Astrocyte (in vitro differentiated cells and primary cell): ENCODE data around the gene CEBPZOS.

Experiments
- EZH2 ChIP-seq: IDR thresholded peaks from 2 replicates; pipeline ENCODE4 v1.6.1; 2012; ENCODE audit warnings: mild to moderate bottlenecking, low read length, inconsistent platforms; ENCODE audit not compliant: insufficient read depth
- TF ChIP-seq, protein P1 (sequence below): IDR thresholded peaks from 2 replicates; pipeline ENCODE4 v1.5.1; 2011; ENCODE audit warnings: low read depth, mild to moderate bottlenecking, inconsistent platforms, low read length, moderate library complexity; ENCODE audit not compliant: insufficient read depth

DNA sequence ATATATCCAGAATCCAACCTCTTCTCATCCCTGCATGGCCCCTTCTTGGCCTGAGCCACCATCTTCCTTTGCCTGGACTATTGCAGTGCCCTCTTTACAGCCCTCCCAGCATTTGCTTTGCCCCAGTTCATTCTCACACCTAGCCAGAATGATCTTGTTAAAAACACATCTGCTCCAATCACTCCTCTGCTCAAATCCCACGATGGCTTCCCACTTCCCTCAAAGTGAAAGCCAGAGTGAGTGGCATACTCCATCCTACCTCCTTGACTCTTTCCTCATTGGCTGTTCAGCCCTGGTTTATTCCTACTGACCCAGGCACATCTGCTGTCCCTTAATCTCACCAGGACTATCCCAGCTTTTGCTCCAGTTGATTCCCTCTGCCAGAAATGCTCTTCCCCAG is 22.6 kb upstream of the CEBPZOS start:
- TF ChIP-seq, protein P1, sequence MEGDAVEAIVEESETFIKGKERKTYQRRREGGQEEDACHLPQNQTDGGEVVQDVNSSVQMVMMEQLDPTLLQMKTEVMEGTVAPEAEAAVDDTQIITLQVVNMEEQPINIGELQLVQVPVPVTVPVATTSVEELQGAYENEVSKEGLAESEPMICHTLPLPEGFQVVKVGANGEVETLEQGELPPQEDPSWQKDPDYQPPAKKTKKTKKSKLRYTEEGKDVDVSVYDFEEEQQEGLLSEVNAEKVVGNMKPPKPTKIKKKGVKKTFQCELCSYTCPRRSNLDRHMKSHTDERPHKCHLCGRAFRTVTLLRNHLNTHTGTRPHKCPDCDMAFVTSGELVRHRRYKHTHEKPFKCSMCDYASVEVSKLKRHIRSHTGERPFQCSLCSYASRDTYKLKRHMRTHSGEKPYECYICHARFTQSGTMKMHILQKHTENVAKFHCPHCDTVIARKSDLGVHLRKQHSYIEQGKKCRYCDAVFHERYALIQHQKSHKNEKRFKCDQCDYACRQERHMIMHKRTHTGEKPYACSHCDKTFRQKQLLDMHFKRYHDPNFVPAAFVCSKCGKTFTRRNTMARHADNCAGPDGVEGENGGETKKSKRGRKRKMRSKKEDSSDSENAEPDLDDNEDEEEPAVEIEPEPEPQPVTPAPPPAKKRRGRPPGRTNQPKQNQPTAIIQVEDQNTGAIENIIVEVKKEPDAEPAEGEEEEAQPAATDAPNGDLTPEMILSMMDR = no peak
- TF ChIP-seq EZH2 = no peak
